GM12875 (cell line): ENCODE data around the gene CD2.

Experiments used
- H3K4me3 ChIP-seq: one replicate; pipeline ENCODE4 v1.5.1; 2011; ENCODE audit warnings: low read depth, low read length, control low read depth
- CTCF ChIP-seq: IDR thresholded peaks from 2 replicates; pipeline ENCODE4 v1.5.1; 2011; ENCODE audit warnings: low read depth, mild to moderate bottlenecking, control low read depth, inconsistent platforms, low read length, moderate library complexity, borderline replicate concordance; ENCODE audit not compliant: insufficient read depth

The CD2 gene

GRCh38 chr1:116794804-116795481, 40.7 kb downstream of the CD2 start:
- TF ChIP-seq CTCF = no peak
- H3K4me3 ChIP-seq = no peak overlapping the region

- TF ChIP-seq CTCF = no peak
- no peak overlapping the region for H3K4me3 ChIP-seq
Measured at GRCh38 chr1:116795482-116795829, 41.2 kb downstream of the CD2 start.

GRCh38 chr1:116804736-116805135, 50.5 kb downstream of the CD2 start:
- H3K4me3 ChIP-seq = no peak overlapping the region
- TF ChIP-seq CTCF = no peak

- TF ChIP-seq CTCF = no peak
- no peak overlapping the region for H3K4me3 ChIP-seq
Measured at GRCh38 chr1:116805398-116805797, 51.2 kb downstream of the CD2 start.

- H3K4me3 ChIP-seq = no peak overlapping the region
- TF ChIP-seq CTCF = no peak
Measured at GRCh38 chr1:116806245-116806644, 52.0 kb downstream of the CD2 start.

GRCh38 chr1:116806671-116807070, 52.4 kb downstream of the CD2 start:
- no peak for TF ChIP-seq CTCF
- no peak overlapping the region for H3K4me3 ChIP-seq

- H3K4me3 ChIP-seq = no peak overlapping the region
- TF ChIP-seq CTCF = no peak
Measured at GRCh38 chr1:116807394-116808199, 53.4 kb downstream of the CD2 start.
